Thoracic aorta (tissue), 2 donors: Measurements from ENCODE around the gene NTRK3. TPM values are rescaled to one million over a fixed set of nuclear protein-coding genes. Genes with fewer than 3 reads are reported as not detected.
A peak's percentile ranks its signal among the peaks of the same experiment; 100 is the strongest.

ENCODE experiments used
- ATAC-seq: fragments of 150-250 bp; one replicate; pipeline ENCODE4 v1.8.0; 2017; ENCODE audit warnings: low read depth; ENCODE audit not compliant: insufficient number of reproducible peaks, low FRiP score
- DNase-seq: peaks from one replicate; pipeline ENCODE4 v3.0.0-alpha.2; 2020; ENCODE audit warnings: low spot score
- H3K27ac ChIP-seq, 2 donors: fragments of 200-600 bp; sonication (generic); 1 replicate in 1 of 2; 2 replicates in 1 of 2; pipeline ENCODE4 v1.5.1; 2016; ENCODE audit warnings: mild to moderate bottlenecking in 2 of 2, moderate library complexity in 2 of 2
- H3K27me3 ChIP-seq: fragments of 200-600 bp; sonication (generic); replicated peaks from 2 replicates; pipeline ENCODE4 v1.6.0; 2016; ENCODE audit warnings: mild to moderate bottlenecking; ENCODE audit not compliant: insufficient read depth
- H3K36me3 ChIP-seq: fragments of 200-600 bp; sonication (generic); one replicate; pipeline ENCODE4 v1.5.1; 2016
- H3K4me1 ChIP-seq, 2 donors: fragments of 200-600 bp; sonication (generic); 1 replicate in 1 of 2; 2 replicates in 1 of 2; pipeline versions ENCODE4 v1.5.1 to v1.6.0; 2016; ENCODE audit warnings: low read depth in 2 of 2, mild to moderate bottlenecking in 1 of 2; ENCODE audit not compliant: control insufficient read depth in 1 of 2
- H3K4me3 ChIP-seq: fragments of 200-600 bp; sonication (generic); 2 replicates; pipeline ENCODE4 v1.5.1; 2016; ENCODE audit warnings: mild to moderate bottlenecking
- H3K9me3 ChIP-seq: fragments of 200-600 bp; sonication (generic); 2 replicates; pipeline ENCODE4 v1.5.1; 2016
- CTCF ChIP-seq: fragments of 200-600 bp; sonication (generic); IDR thresholded peaks from one replicate; pipeline ENCODE4 v1.5.1; 2019; ENCODE audit warnings: antibody characterized with exemption
- total RNA-seq, 2 donors: library from RNA; depleted of rRNA; stranded (reverse); fragments of >200 nt; gene quantifications; one replicate each; pipeline versions ENCODE4 v1.1.0 to v1.2.3, GENCODE V29; 2016

Gene NTRK3
- total RNA-seq, 2 donors from 2014 or later = 84.9 to 87.3 TPM

- Histone ChIP-seq H3K4me3 (peak overlapping the region; percentile 75), H3K4me1 (peaks cover 0 to 27% of the 10 kb centered on the region in 2 donors), H3K9me3 (no peaks in the 10 kb centered on the region), H3K36me3 (no peaks in the 10 kb centered on the region), H3K27me3 (no peaks in the 10 kb centered on the region), H3K27ac (peak overlapping the region; percentile 74 to 87)
- ATAC-seq (peak; percentile 33), DNase-seq (peak; percentile 32)
- TF ChIP-seq CTCF = peak; percentile 49
These were observed 1.6 kb upstream of the NTRK3 start for GRCh38 chr15:88258093-88258641.

- Histone ChIP-seq H3K9me3 (no peaks in the 10 kb centered on the region), H3K36me3 (no peaks in the 10 kb centered on the region), H3K4me1 (peaks cover 0 to 33% of the 10 kb centered on the region in 2 donors), H3K27me3 (no peaks in the 10 kb centered on the region), H3K4me3 (peak overlapping the region; percentile 75), H3K27ac (peak overlapping the region; percentile 74 to 87)
- no peak for ATAC-seq
- TF ChIP-seq CTCF = no peak
- DNase-seq = no peak
These were observed 963 bp upstream of the NTRK3 start for GRCh38 chr15:88257311-88258092.

GRCh38 chr15:88255484-88256278 lies 858 bp downstream of the NTRK3 start:
- Histone ChIP-seq H3K4me1 (peaks cover 0 to 51% of the 10 kb centered on the region in 2 donors), H3K36me3 (no peaks in the 10 kb centered on the region), H3K4me3 (peak overlapping the region; percentile 75), H3K27me3 (no peaks in the 10 kb centered on the region), H3K27ac (peak overlapping the region; percentile 76 to 94), H3K9me3 (no peaks in the 10 kb centered on the region)
- DNase-seq = no peak
- ATAC-seq = no peak
- TF ChIP-seq CTCF = no peak

- Histone ChIP-seq H3K27me3 (no peaks in the 10 kb centered on the region), H3K4me3 (peak overlapping the region; percentile 75), H3K9me3 (no peaks in the 10 kb centered on the region), H3K4me1 (peaks cover 4 to 56% of the 10 kb centered on the region in 2 donors), H3K36me3 (no peaks in the 10 kb centered on the region), H3K27ac (peak overlapping the region; percentile 76 to 94)
- DNase-seq = no peak
- TF ChIP-seq CTCF = no peak
- no peak for ATAC-seq
These were observed 1.5 kb downstream of the NTRK3 start for GRCh38 chr15:88255087-88255483.

- no peaks in the 10 kb centered on the region for H3K9me3 ChIP-seq
- H3K4me1 ChIP-seq = peaks cover 22 to 70% of the 10 kb centered on the region in 2 donors
- ATAC-seq (no peak), DNase-seq (no peak)
- no peak for TF ChIP-seq CTCF
- H3K36me3 ChIP-seq = no peaks in the 10 kb centered on the region
- peak overlapping the region; percentile 23 to 76 for H3K27ac ChIP-seq
- H3K27me3 ChIP-seq = no peaks in the 10 kb centered on the region
- H3K4me3 ChIP-seq = no peak overlapping the region
These were observed 4.1 kb downstream of the NTRK3 start for GRCh38 chr15:88252441-88252840.
